ENCODE measurements around the gene CIT. TPM values are rescaled to one million over a fixed set of nuclear protein-coding genes. Genes with fewer than 3 reads are reported as not detected.
A peak's percentile ranks its signal among the peaks of the same experiment; 100 is the strongest.
"Not testable (repeated sequence)": the region's sequence is repeated elsewhere in the genome, so short reads cannot be mapped to it uniquely, and the experiment has no call there.

Gene CIT
- total RNA-seq, 1 donor from 2014 or later = 85.9 TPM

DNA sequence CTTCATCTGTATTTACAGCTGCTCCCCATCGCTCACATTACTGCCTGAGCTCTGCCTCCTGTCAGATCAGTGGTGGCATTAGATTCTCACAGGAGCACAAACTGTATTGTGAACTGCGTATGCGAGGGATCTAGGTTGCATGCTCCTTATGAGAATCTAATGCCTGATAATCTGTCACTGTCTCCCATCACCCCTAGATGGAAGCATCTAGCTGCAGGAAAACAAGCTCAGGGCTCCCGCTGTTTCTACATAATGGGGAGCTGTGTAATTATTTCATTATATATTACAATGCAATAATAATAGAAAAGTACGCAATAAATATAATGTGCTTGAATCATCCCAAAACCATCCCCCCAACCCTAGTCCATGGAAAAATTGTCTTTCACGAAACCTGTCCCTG, 219.0 kb downstream of the CIT start:
- DNase-seq (ENCODE audit: low read depth, low spot score); H3K27ac Mint-ChIP-seq (ENCODE audit: unreplicated experiment); H3K4me3 Mint-ChIP-seq; H3K9me3 Mint-ChIP-seq; H3K4me1 Mint-ChIP-seq; H3K36me3 Mint-ChIP-seq (ENCODE audit: low read depth): not testable (repeated sequence)
- peak; percentile 16 for TF ChIP-seq CTCF (conservative IDR thresholded peaks at IDR 0.05)
- H3K27me3 Mint-ChIP-seq (ENCODE audit: low read depth) = peaks cover 37% of the 10 kb centered on the region

- not testable (repeated sequence) for H3K36me3 Mint-ChIP-seq (ENCODE audit: low read depth); H3K9me3 Mint-ChIP-seq; DNase-seq (ENCODE audit: low read depth, low spot score); H3K4me1 Mint-ChIP-seq; H3K27ac Mint-ChIP-seq (ENCODE audit: unreplicated experiment); H3K4me3 Mint-ChIP-seq
- H3K27me3 Mint-ChIP-seq (ENCODE audit: low read depth) = peaks cover 28% of the 10 kb centered on the region
Observed at GRCh38 chr12:119657001-119657400, 220.1 kb downstream of the CIT start.

- TF ChIP-seq CTCF (conservative IDR thresholded peaks at IDR 0.05) = no peak
- H3K4me1 Mint-ChIP-seq = no peaks in the 10 kb centered on the region
- no peak overlapping the region for H3K4me3 Mint-ChIP-seq
- H3K27me3 Mint-ChIP-seq (ENCODE audit: low read depth) = peaks cover 13% of the 10 kb centered on the region
- H3K9me3 Mint-ChIP-seq = no peaks in the 10 kb centered on the region
- no peaks in the 10 kb centered on the region for H3K36me3 Mint-ChIP-seq (ENCODE audit: low read depth)
- no peak for DNase-seq (ENCODE audit: low read depth, low spot score)
- no peak overlapping the region for H3K27ac Mint-ChIP-seq (ENCODE audit: unreplicated experiment)
Observed at GRCh38 chr12:119652665-119653064, 224.5 kb downstream of the CIT start.

DNA sequence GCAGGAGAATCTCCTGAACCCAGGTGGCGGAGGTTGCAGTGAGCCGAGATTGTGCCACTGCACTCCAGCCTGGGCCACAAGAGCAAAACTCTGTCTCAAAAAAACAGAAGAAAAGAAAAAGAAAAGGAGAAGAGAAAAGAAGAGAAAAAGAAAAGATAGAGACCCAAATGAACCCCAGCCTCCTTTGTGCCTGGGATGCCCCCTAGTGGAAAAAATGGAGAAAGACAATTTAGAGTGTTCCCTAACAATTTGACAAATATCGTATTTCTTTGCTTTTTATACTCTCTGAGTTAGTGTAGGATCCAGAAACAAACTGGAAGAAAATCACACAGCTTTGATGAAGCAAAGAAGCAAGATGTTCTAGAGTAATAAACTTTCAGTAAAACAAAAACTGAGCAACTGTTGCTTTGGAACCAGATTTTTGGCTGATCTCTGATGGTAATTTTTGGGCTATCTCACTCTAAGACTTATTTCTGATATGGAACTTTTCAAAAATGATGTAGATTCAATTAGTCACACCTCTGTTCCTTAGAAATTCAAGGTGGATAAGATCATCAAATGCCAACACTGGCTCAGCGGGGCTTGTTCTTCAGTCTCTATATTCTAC, 227.8 kb downstream of the CIT start:
- Mint-ChIP-seq H3K36me3 (ENCODE audit: low read depth) (no peaks in the 10 kb centered on the region), H3K4me1 (no peaks in the 10 kb centered on the region), H3K9me3 (no peaks in the 10 kb centered on the region), H3K27me3 (ENCODE audit: low read depth) (peaks cover 7% of the 10 kb centered on the region), H3K4me3 (no peak overlapping the region), H3K27ac (ENCODE audit: unreplicated experiment) (no peak overlapping the region)
- TF ChIP-seq CTCF (conservative IDR thresholded peaks at IDR 0.05) = peak; percentile 74
- DNase-seq (ENCODE audit: low read depth, low spot score) = no peak

DNA sequence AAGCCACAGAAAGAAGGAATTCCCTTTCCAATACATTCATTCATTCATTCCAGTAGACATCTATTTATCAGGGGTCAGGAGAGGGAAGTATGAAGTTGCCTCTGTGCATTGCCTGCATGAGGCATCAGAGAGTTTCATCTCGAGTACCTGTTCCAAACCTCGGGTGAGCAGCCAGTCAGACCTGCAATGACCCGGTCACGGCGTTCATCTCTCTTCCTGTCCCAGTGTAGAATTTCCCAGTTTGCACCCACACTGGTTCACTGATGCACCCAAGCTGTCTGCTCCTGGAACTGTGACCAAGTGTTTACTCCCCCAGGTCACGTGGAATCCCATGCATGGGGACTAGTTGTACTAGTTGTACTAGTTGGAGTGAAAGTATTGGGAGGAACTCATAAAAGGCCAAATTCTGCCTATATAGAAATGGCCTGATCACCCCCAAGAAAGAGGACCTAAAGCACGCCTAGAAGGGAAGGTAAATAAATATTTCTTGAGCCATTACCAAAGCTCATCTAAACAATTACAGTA, 231.5 kb downstream of the CIT start:
- Mint-ChIP-seq H3K4me3 (no peak overlapping the region), H3K27ac (ENCODE audit: unreplicated experiment) (no peak overlapping the region), H3K27me3 (ENCODE audit: low read depth) (peaks cover 23% of the 10 kb centered on the region), H3K9me3 (no peaks in the 10 kb centered on the region), H3K36me3 (ENCODE audit: low read depth) (no peaks in the 10 kb centered on the region), H3K4me1 (no peaks in the 10 kb centered on the region)
- DNase-seq (ENCODE audit: low read depth, low spot score) = no peak
- no peak for TF ChIP-seq CTCF (conservative IDR thresholded peaks at IDR 0.05)

DNA sequence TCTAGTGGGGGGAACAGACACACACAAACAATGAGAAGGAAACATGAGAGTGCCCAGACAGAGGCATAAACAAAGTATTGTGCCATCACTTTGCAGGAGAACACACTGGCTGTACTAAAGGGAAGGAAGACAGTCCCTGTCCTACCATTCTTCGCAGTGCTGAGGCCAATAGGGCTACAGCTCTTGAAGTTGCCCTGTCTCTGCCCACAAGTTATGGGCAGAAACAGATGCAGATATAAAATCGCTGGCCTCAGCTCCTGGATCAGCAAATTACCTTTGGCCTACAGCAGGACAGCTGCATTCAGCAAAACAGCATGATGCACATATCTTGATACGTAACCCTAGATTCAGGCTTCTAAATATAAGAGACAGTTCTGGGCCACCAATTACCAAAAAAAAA, 232.2 kb downstream of the CIT start:
- Mint-ChIP-seq H3K4me3 (no peak overlapping the region), H3K27me3 (ENCODE audit: low read depth) (peaks cover 26% of the 10 kb centered on the region), H3K27ac (ENCODE audit: unreplicated experiment) (no peak overlapping the region), H3K36me3 (ENCODE audit: low read depth) (no peaks in the 10 kb centered on the region), H3K9me3 (no peaks in the 10 kb centered on the region), H3K4me1 (no peaks in the 10 kb centered on the region)
- no peak for TF ChIP-seq CTCF (conservative IDR thresholded peaks at IDR 0.05)
- no peak for DNase-seq (ENCODE audit: low read depth, low spot score)

All from neural crest cell (in vitro differentiated cells).